ENCODE data around the gene TBX4.

DNA sequence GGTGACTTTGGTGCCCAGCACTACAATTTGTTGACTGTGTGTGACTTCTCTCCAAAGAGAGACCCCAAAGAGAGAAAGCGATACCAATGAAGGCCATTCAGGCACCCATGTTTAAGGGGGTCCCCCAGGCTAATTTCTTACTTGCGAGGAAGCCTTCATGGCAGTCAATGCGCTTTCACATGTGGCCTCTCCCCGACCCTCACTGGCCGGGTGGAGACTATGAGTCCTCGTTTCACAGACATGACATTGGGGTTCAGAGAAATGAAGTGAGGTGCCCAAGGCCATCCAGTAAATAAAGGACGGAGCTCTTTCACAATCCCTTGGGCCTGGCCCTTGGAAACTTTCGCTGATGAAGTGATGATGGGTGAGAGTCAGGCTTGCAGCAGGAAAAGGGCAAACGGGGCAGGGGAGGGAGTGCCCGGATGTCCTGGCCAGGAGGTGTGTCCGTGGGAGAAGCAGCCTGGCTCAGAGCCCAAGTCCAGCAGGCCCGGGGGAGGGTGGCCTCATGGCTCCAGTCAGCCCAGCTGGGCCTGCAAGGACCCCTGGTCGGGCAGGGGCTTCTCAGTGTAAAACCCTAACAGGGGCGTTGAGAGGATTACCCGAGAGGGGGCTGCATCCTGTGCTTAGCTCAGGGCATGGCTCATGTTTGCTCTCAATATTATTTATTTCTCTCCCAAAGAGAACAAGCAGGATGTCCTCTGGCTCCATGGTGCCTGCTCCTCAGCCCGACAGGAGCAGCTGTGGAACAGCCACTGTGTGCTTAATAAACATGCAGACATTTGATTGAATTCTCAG is 37.9 kb upstream of the TBX4 start:
- TF ChIP-seq FOXK2 (IDR thresholded peaks at IDR 0.05) (no peak), SUZ12 (IDR thresholded peaks at IDR 0.05) (no peak)
